HepG2 (cell line): Measurements from ENCODE around the gene ANAPC2. TPM values are rescaled to one million over a fixed set of nuclear protein-coding genes. Genes with fewer than 3 reads are reported as not detected.
A peak's percentile ranks its signal among the peaks of the same experiment; 100 is the strongest.

Source experiments
- ATF5 ChIP-seq: sonication (generic); formaldehyde crosslinking; IDR thresholded peaks from 2 replicates; pipeline ENCODE4 v1.4.0; 2020; ENCODE audit warnings: mild to moderate bottlenecking, low read depth, missing genetic modification reagents
- CEBPB ChIP-seq: IDR thresholded peaks from 2 replicates; pipeline ENCODE4 v1.6.1; 2011; ENCODE audit warnings: low read depth, low read length, improper control_type of control experiment, borderline replicate concordance
- GFI1 ChIP-seq: sonication (generic); formaldehyde crosslinking; IDR thresholded peaks from 2 replicates; pipeline ENCODE4 v1.5.0; 2020; ENCODE audit warnings: missing genetic modification reagents, mild to moderate bottlenecking, borderline replicate concordance
- IRX3 ChIP-seq: sonication (generic); formaldehyde crosslinking; IDR thresholded peaks from 2 replicates; pipeline ENCODE4 v1.8.1; 2023; ENCODE audit warnings: mild to moderate bottlenecking, low read depth, missing genetic modification reagents, borderline replicate concordance
- ISL2 ChIP-seq: sonication (generic); formaldehyde crosslinking; IDR thresholded peaks from 2 replicates; pipeline ENCODE4 v1.5.0; 2020; ENCODE audit warnings: missing genetic modification reagents
- SNAPC4 ChIP-seq: sonication (generic); formaldehyde crosslinking; IDR thresholded peaks from 2 replicates; pipeline ENCODE4 v1.4.0; 2020; ENCODE audit warnings: mild to moderate bottlenecking, missing genetic modification reagents
- TGIF2 ChIP-seq: IDR thresholded peaks from 2 replicates; pipeline ENCODE4 v1.6.1; 2016; ENCODE audit warnings: control low read depth, missing compliant biosample characterization
- TRAFD1 ChIP-seq: sonication (generic); formaldehyde crosslinking; IDR thresholded peaks from 2 replicates; pipeline ENCODE4 v1.5.1; 2020; ENCODE audit warnings: missing genetic modification reagents, mild to moderate bottlenecking, borderline replicate concordance
- YEATS2 ChIP-seq: sonication (generic); formaldehyde crosslinking; IDR thresholded peaks from 2 replicates; pipeline ENCODE4 v1.4.0; 2020; ENCODE audit warnings: missing genetic modification reagents, borderline replicate concordance
- ZBTB20 ChIP-seq: sonication (generic); formaldehyde crosslinking; IDR thresholded peaks from 2 replicates; pipeline ENCODE4 v1.8.1; 2023; ENCODE audit warnings: missing genetic modification reagents, low read depth, mild to moderate bottlenecking, borderline replicate concordance
- polyA plus RNA-seq, 8 experiments: library from polyadenylated mRNA; depleted of rRNA in 3 of 8; stranded (reverse) in 7 of 8; unstranded in 1 of 8; fragments of >200 nt; fragmentation: Illumina TruSeq in 4 of 8; extraction: Trizol in 4 of 8; gene quantifications; 2 replicates each; pipeline versions ENCODE4 v1.2.1 to v1.2.3, GENCODE V29; 2011 to 2016; ENCODE audit warnings: low read depth in 4 of 8, missing spikeins in 1 of 8, mixed read lengths in 1 of 8; ENCODE audit not compliant: insufficient read depth in 1 of 8
- total RNA-seq, 5 experiments: library from RNA; depleted of rRNA; stranded (reverse); fragments of >200 nt; fragmentation: Illumina TruSeq; extraction: Trizol; gene quantifications; 2 replicates each; pipeline ENCODE4 v1.2.3, GENCODE V29; 2016; ENCODE audit warnings: low read depth in 1 of 5
- TF ChIP-seq, protein P1 (sequence below): sonication (generic); formaldehyde crosslinking; IDR thresholded peaks from 2 replicates; pipeline ENCODE4 v1.8.0; 2022; ENCODE audit warnings: mild to moderate bottlenecking, missing genetic modification reagents
- TF ChIP-seq, protein P2 (sequence below): sonication (generic); formaldehyde crosslinking; IDR thresholded peaks from 2 replicates; pipeline ENCODE4 v1.4.0; 2020; ENCODE audit warnings: missing genetic modification reagents
- TF ChIP-seq, protein P3 (sequence below): sonication (generic); formaldehyde crosslinking; IDR thresholded peaks from 2 replicates; pipeline ENCODE4 v1.8.1; 2023; ENCODE audit warnings: mild to moderate bottlenecking, missing genetic modification reagents, borderline replicate concordance
- TF ChIP-seq, protein P4 (sequence below): sonication (generic); formaldehyde crosslinking; IDR thresholded peaks from 2 replicates; pipeline ENCODE4 v1.5.0; 2020; ENCODE audit warnings: mild to moderate bottlenecking, missing genetic modification reagents

ANAPC2 gene
- total and polyA plus RNA-seq, 2 of the 13 experiments (the other 11 are each of a cell fraction or from before 2014, with no cell fraction given), result 12.3 to 15.4 TPM

- TF ChIP-seq ZBTB20 (CRISPR knock-in tag) (peak; percentile 56; the same call in 1 of the 2 replicates), TGIF2 (peak; percentile 37; the same call in 1 of the 2 replicates), GFI1 (CRISPR knock-in tag) (no peak; the same call in 1 of the 2 replicates), YEATS2 (peak; percentile 58; the same call in 1 of the 2 replicates), SNAPC4 (peak; percentile 50; the same call in 1 of the 2 replicates), ATF5 (CRISPR knock-in tag) (no peak), IRX3 (CRISPR knock-in tag) (peak; percentile 3; the same call in 1 of the 2 replicates), CEBPB (no peak), ISL2 (CRISPR knock-in tag) (peak; percentile 52; the same call in 1 of the 2 replicates), TRAFD1 (peak; percentile 88; the same call in 1 of the 2 replicates)
- TF ChIP-seq, protein P1, sequence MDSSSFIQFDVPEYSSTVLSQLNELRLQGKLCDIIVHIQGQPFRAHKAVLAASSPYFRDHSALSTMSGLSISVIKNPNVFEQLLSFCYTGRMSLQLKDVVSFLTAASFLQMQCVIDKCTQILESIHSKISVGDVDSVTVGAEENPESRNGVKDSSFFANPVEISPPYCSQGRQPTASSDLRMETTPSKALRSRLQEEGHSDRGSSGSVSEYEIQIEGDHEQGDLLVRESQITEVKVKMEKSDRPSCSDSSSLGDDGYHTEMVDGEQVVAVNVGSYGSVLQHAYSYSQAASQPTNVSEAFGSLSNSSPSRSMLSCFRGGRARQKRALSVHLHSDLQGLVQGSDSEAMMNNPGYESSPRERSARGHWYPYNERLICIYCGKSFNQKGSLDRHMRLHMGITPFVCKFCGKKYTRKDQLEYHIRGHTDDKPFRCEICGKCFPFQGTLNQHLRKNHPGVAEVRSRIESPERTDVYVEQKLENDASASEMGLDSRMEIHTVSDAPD (CRISPR knock-in tag), result 0 out of 2 replicates have a peak, but pooled peaks have one; percentile 42
- TF ChIP-seq, protein P2, sequence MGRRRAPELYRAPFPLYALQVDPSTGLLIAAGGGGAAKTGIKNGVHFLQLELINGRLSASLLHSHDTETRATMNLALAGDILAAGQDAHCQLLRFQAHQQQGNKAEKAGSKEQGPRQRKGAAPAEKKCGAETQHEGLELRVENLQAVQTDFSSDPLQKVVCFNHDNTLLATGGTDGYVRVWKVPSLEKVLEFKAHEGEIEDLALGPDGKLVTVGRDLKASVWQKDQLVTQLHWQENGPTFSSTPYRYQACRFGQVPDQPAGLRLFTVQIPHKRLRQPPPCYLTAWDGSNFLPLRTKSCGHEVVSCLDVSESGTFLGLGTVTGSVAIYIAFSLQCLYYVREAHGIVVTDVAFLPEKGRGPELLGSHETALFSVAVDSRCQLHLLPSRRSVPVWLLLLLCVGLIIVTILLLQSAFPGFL (CRISPR knock-in tag), result no peak
- TF ChIP-seq, protein P3, sequence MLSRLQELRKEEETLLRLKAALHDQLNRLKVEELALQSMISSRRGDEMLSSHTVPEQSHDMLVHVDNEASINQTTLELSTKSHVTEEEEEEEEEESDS, result 0 out of 2 replicates have a peak, but pooled peaks have one; percentile 66
- TF ChIP-seq, protein P4, sequence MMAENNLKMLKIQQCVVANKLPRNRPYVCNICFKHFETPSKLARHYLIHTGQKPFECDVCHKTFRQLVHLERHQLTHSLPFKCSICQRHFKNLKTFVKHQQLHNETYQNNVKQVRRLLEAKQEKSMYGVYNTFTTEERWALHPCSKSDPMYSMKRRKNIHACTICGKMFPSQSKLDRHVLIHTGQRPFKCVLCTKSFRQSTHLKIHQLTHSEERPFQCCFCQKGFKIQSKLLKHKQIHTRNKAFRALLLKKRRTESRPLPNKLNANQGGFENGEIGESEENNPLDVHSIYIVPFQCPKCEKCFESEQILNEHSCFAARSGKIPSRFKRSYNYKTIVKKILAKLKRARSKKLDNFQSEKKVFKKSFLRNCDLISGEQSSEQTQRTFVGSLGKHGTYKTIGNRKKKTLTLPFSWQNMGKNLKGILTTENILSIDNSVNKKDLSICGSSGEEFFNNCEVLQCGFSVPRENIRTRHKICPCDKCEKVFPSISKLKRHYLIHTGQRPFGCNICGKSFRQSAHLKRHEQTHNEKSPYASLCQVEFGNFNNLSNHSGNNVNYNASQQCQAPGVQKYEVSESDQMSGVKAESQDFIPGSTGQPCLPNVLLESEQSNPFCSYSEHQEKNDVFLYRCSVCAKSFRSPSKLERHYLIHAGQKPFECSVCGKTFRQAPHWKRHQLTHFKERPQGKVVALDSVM (CRISPR knock-in tag), result no peak
Observed at GRCh38 chr9:137129456-137130175, 58.7 kb downstream of the ANAPC2 start (continued).
